Nephron (organoid): ENCODE data around the gene SPATA25.
A peak's percentile ranks its signal among the peaks of the same experiment; 100 is the strongest.

ENCODE experiments used
- H3K27ac Mint-ChIP-seq, 3 experiments: 2 replicates each; pipeline ENCODE4 v1.8.0; 2020; ENCODE audit warnings: mixed read lengths in 3 of 3, mild to moderate bottlenecking in 2 of 3, moderate library complexity in 1 of 3
- H3K27me3 Mint-ChIP-seq: 2 replicates; pipeline ENCODE4 v1.8.0; 2021; ENCODE audit warnings: low read depth, mild to moderate bottlenecking, moderate library complexity, mixed read lengths
- H3K36me3 Mint-ChIP-seq: 2 replicates; pipeline ENCODE4 v1.8.0; 2020; ENCODE audit warnings: low read depth, mixed read lengths
- H3K4me1 Mint-ChIP-seq: 2 replicates; pipeline ENCODE4 v1.8.0; 2020; ENCODE audit warnings: mixed read lengths
- H3K4me3 Mint-ChIP-seq, 3 experiments: 2 replicates each; pipeline ENCODE4 v1.8.0; 2020; ENCODE audit warnings: mild to moderate bottlenecking in 3 of 3, mixed read lengths in 3 of 3, moderate library complexity in 2 of 3
- H3K9me3 Mint-ChIP-seq: 2 replicates; pipeline ENCODE4 v1.8.0; 2020; ENCODE audit warnings: mixed read lengths
- TF ChIP-seq, protein P1 (sequence below), 3 experiments: fragments of 200-600 bp; sonication (generic); IDR thresholded peaks; one replicate each; pipeline ENCODE4 v1.5.0; 2021; ENCODE audit warnings: antibody characterized with exemption in 3 of 3; ENCODE audit not compliant: unreplicated experiment in 3 of 3

The SPATA25 gene

DNA sequence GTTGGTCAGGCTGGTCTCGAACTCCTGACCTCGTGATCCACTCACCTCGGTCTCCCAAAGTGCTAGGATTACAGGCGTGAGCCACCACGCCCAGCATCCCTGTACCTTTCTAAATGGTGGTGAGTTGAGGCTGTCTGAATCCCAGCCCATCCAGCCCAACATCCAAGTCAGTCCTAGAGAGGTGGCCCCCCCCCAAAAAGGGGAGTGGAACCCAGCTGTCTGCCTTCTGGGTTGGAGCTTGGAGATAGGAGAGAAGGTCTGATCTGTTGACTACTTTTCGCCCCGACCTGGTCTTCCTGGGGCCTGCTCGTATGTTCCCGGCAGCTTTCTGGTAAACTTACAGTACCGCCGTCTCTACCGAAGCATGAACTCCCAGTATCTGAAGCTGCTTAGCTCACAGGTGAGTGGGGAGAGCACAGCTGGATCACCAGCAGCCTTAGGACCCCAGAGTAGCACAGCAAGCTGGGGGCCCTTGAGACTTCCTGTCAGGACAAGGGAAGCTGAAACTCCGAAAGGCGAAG lies 9.3 kb upstream of the SPATA25 start:
- no peaks in the 10 kb centered on the region for H3K27me3 Mint-ChIP-seq
- no peak overlapping the region for H3K27ac Mint-ChIP-seq
- no peak overlapping the region for H3K4me3 Mint-ChIP-seq
- no peaks in the 10 kb centered on the region for H3K9me3 Mint-ChIP-seq
- peaks cover 8% of the 10 kb centered on the region for H3K4me1 Mint-ChIP-seq
- TF ChIP-seq, protein P1, sequence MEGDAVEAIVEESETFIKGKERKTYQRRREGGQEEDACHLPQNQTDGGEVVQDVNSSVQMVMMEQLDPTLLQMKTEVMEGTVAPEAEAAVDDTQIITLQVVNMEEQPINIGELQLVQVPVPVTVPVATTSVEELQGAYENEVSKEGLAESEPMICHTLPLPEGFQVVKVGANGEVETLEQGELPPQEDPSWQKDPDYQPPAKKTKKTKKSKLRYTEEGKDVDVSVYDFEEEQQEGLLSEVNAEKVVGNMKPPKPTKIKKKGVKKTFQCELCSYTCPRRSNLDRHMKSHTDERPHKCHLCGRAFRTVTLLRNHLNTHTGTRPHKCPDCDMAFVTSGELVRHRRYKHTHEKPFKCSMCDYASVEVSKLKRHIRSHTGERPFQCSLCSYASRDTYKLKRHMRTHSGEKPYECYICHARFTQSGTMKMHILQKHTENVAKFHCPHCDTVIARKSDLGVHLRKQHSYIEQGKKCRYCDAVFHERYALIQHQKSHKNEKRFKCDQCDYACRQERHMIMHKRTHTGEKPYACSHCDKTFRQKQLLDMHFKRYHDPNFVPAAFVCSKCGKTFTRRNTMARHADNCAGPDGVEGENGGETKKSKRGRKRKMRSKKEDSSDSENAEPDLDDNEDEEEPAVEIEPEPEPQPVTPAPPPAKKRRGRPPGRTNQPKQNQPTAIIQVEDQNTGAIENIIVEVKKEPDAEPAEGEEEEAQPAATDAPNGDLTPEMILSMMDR (IDR thresholded peaks at IDR 0.05; ENCODE audit: unreplicated experiment in 3 of 3) = no peak
- peaks cover 28% of the 10 kb centered on the region for H3K36me3 Mint-ChIP-seq

DNA sequence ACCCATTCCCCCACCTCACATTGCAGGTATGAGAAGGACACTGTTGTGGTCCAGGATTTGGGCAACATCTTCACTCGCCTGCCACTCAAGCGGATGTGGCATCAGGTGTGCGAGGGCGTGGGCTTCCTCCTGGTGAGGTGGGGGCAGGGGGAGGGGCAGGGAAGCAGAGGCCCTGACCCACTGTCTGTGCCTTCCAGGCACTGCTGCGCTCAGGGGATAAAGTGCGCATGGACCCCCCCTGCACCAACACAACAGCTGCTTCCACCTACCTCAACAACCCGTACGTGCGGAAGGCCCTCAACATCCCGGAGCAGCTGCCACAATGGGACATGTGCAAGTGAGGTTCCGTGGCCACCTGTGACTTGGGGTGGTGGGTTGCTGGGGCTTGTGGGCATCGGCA lies 7.4 kb upstream of the SPATA25 start:
- TF ChIP-seq, protein P1 (IDR thresholded peaks at IDR 0.05; ENCODE audit: unreplicated experiment in 3 of 3) = no peak
- no peaks in the 10 kb centered on the region for H3K9me3 Mint-ChIP-seq

DNA sequence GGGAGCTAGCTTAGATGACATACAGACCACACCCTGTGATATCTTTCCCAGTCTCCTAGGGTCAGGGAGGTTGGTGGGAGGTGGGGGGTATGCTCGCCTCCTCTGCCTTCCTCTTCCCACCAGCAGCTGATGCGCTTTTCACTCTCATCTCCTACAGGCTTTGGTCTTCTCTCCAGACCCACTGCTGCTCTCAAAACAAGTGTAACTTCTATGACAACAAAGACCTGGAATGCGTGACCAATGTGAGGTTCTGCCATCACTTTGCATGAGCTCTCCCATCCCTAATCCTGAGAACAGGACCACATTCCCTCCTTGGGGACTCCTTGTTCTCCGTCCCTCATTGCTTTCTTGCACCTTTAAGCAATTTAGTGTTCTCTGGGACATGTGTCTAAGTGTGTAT lies 6.4 kb upstream of the SPATA25 start:
- TF ChIP-seq, protein P1 (IDR thresholded peaks at IDR 0.05; ENCODE audit: unreplicated experiment in 3 of 3) = no peak
- Mint-ChIP-seq H3K27ac (peak overlapping the region in 1 of 3 experiments; percentile 55), H3K9me3 (no peaks in the 10 kb centered on the region), H3K27me3 (no peaks in the 10 kb centered on the region), H3K4me1 (peaks cover 14% of the 10 kb centered on the region), H3K4me3 (peak overlapping the region; percentile 55 to 97 (median 83)), H3K36me3 (peaks cover 23% of the 10 kb centered on the region)

More for the DNA sequence above, 7.4 kb upstream of the SPATA25 start:
- Mint-ChIP-seq H3K4me3 (no peak overlapping the region), H3K27ac (no peak overlapping the region), H3K4me1 (peaks cover 13% of the 10 kb centered on the region), H3K27me3 (no peaks in the 10 kb centered on the region), H3K36me3 (peaks cover 28% of the 10 kb centered on the region)

DNA sequence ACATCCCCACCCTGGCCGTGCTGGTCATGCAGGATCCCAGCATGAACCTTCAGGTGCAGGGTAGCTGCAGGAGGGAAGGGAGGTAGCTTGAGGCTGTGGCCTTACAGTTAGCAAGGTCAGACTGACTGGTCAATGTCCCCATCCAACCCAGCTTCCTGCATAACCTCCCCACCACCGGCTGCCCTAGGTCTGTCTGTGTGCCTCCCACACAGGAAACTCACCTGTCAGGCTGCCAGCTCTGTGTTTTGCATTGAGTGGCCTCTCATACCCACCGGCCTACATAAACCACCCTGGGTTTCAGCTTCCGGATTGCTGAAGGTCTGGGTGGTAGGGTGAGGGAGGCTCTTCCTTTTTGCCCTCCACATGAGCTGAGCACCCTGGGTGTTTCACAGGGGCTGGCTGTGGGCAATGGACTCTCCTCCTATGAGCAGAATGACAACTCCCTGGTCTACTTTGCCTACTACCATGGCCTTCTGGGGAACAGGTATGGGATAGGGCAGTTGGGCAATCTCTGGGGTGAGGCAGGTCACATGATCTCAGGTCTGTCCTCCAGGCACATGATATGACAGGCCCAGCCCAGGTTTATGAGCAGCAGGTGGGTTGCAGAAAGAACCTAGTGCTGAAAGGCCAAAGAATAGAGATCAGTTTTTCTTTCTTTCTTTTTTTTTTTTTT lies 5.5 kb upstream of the SPATA25 start:
- H3K36me3 Mint-ChIP-seq = peaks cover 18% of the 10 kb centered on the region
- H3K4me1 Mint-ChIP-seq = peaks cover 14% of the 10 kb centered on the region
- TF ChIP-seq, protein P1 (IDR thresholded peaks at IDR 0.05; ENCODE audit: unreplicated experiment in 3 of 3) = no peak
- no peak overlapping the region for H3K27ac Mint-ChIP-seq
- no peaks in the 10 kb centered on the region for H3K9me3 Mint-ChIP-seq
- H3K27me3 Mint-ChIP-seq = no peaks in the 10 kb centered on the region
- H3K4me3 Mint-ChIP-seq = peak overlapping the region; percentile 94 to 98 (median 97)

DNA sequence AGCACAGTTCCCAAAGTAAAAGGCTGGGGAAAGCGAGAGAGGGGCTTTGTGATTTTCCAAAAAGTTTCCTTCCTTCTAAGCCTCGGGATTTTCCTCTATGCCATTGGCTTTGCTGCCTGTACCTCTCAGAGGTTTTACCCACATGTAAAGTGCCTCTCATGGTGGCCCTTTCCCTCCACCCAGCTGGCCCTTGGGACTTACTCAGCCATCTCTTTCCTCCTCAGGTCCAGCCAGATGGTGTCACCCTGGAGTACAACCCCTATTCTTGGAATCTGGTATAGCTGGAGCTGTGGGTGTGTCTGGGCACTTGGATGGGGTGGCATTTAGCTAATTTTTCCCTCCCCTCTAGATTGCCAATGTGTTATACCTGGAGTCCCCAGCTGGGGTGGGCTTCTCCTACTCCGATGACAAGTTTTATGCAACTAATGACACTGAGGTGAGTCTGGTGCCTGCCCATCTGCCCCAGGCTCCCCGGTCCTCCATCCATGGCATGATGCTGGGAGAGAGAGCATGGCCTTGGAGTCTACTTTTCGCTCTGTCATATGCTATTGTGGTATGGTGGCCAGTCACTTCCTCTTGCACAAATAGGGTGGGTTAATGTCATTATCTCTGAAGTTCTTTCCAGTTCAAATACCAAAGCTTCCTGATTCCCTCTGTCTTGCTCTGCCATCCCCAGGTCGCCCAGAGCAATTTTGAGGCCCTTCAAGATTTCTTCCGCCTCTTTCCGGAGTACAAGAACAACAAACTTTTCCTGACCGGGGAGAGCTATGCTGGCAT lies 4.8 kb upstream of the SPATA25 start:
- Mint-ChIP-seq H3K36me3 (peaks cover 16% of the 10 kb centered on the region), H3K9me3 (no peaks in the 10 kb centered on the region), H3K27me3 (no peaks in the 10 kb centered on the region), H3K4me3 (peak overlapping the region; percentile 94 to 98 (median 97)), H3K4me1 (peaks cover 14% of the 10 kb centered on the region), H3K27ac (peak overlapping the region; percentile 42 to 83 (median 72))
- TF ChIP-seq, protein P1 (IDR thresholded peaks at IDR 0.05; ENCODE audit: unreplicated experiment in 3 of 3) = no peak
